K562 (cell line): ENCODE measurements around the gene NOLC1. TPM values are rescaled to one million over a fixed set of nuclear protein-coding genes. Genes with fewer than 3 reads are reported as not detected.

Experiments
- ATAC-seq: fragments of 200-7000 bp; cut with Tn5 transposase; 3 replicates; pipeline ENCODE4 v1.9.1; 2020; ENCODE audit warnings: moderate library complexity
- BruUV-seq: library from RNA; stranded (reverse); fragments of 400-500 nt; replicated peaks from 2 replicates; lab custom pipeline; 2021; lab: Mats Ljungman, UMichigan
- CTCF ChIA-PET: fragments of 300-600 bp; formaldehyde crosslinking; extraction: SDS; loops from one replicate; lab custom pipeline; 2021; ENCODE audit warnings: low intra/inter-chr PET ratio; lab: Yijun Ruan, JAX
- POLR2A ChIA-PET: fragments of 300-600, 350-650 bp; sonication (Branson Sonifier 250); formaldehyde crosslinking; extraction: SDS; loops from one replicate; lab custom pipeline; 2021; ENCODE audit warnings: antibody characterized with exemption, inconsistent platforms; lab: Yijun Ruan, JAX
- DNase-seq, 4 experiments: peaks; one replicate each; pipeline versions ENCODE4 v3.0.0 to v3.0.0-alpha.2; 2011 to 2018; ENCODE audit warnings: low spot score in 3 of 4, mixed read lengths in 3 of 4; ENCODE audit errors: extremely low read depth in 1 of 4
- FAIRE-seq: peaks from 2 replicates; lab custom pipeline; 2011; peaks lifted over from hg19 to GRCh38; lab: Jason Lieb, UNC
- H2AFZ ChIP-seq: 2 replicates; pipeline ENCODE4 v1.6.0; 2011; ENCODE audit warnings: low read depth, low read length, control low read depth, inconsistent platforms
- H3K27ac ChIP-seq: fragments of 200-600 bp; 3 replicates; pipeline ENCODE4 v1.8.0; 2011; ENCODE audit warnings: low read depth, mild to moderate bottlenecking, control low read depth, inconsistent platforms, low read length, moderate library complexity, mixed read lengths; ENCODE audit errors: extremely low read depth
- H3K27me3 ChIP-seq, 2 experiments: fragments of 300-600 bp in 1 of 2; 2 replicates in 1 of 2; 3 replicates in 1 of 2; pipeline versions ENCODE4 v1.6.0 to v1.8.0; 2011; ENCODE audit warnings: inconsistent platforms in 2 of 2, low read length in 2 of 2, mild to moderate bottlenecking in 1 of 2, mixed read lengths in 1 of 2, moderate library complexity in 1 of 2; ENCODE audit not compliant: control insufficient read depth in 2 of 2, insufficient read depth in 2 of 2
- H3K36me3 ChIP-seq: fragments of 300-600 bp; 3 replicates; pipeline ENCODE4 v1.8.0; 2011; ENCODE audit warnings: mild to moderate bottlenecking, low read length, inconsistent platforms; ENCODE audit not compliant: control insufficient read depth, insufficient read depth
- H3K4me1 ChIP-seq, 2 experiments: fragments of 200-600 bp in 1 of 2; replicated peaks in 1 of 2; 2 replicates in 1 of 2; 3 replicates in 1 of 2; pipeline versions ENCODE4 v1.5.1 to v1.8.0; 2011; ENCODE audit warnings: inconsistent platforms in 2 of 2, low read length in 2 of 2, mild to moderate bottlenecking in 1 of 2, mixed read lengths in 1 of 2, moderate library complexity in 1 of 2; ENCODE audit not compliant: control insufficient read depth in 2 of 2, insufficient read depth in 2 of 2
- H3K4me2 ChIP-seq: 2 replicates; pipeline ENCODE4 v1.6.1; 2011; ENCODE audit warnings: low read length, control low read depth, inconsistent platforms, mixed read lengths; ENCODE audit not compliant: insufficient read depth
- H3K4me3 ChIP-seq: fragments of 200-600 bp; sonication (generic), shearing (Covaris generic); 2 replicates; pipeline ENCODE4 v1.5.1; 2016; ENCODE audit warnings: control low read depth, inconsistent platforms
- H3K79me2 ChIP-seq: fragments of 200-600 bp; 3 replicates; pipeline ENCODE4 v1.8.0; 2011; ENCODE audit warnings: low read length, inconsistent platforms; ENCODE audit not compliant: control insufficient read depth, insufficient read depth
- H3K9ac ChIP-seq, 2 experiments: 2 replicates each; pipeline versions ENCODE4 v1.6.0 to v1.6.1; 2011; ENCODE audit warnings: low read depth in 2 of 2, low read length in 2 of 2, control low read depth in 1 of 2, inconsistent platforms in 1 of 2, mild to moderate bottlenecking in 1 of 2, mixed read lengths in 1 of 2; ENCODE audit not compliant: insufficient read depth in 1 of 2
- H3K9me1 ChIP-seq: one replicate; pipeline ENCODE4 v1.6.0; 2011; ENCODE audit warnings: inconsistent platforms, mild to moderate bottlenecking, low read length, moderate library complexity; ENCODE audit not compliant: control insufficient read depth, insufficient read depth
- H3K9me3 ChIP-seq: replicated peaks from 2 replicates; pipeline ENCODE4 v1.5.1; 2011; ENCODE audit warnings: low read depth, low read length, inconsistent platforms; ENCODE audit not compliant: control insufficient read depth, insufficient read depth
- H4K20me1 ChIP-seq: replicated peaks from 2 replicates; pipeline ENCODE4 v1.6.1; 2011; ENCODE audit warnings: low read length, inconsistent platforms, mixed read lengths; ENCODE audit not compliant: control insufficient read depth, insufficient read depth
- CBX3 ChIP-seq, 2 experiments: IDR thresholded peaks; 1 replicate in 1 of 2; 2 replicates in 1 of 2; pipeline ENCODE4 v1.6.1; 2012; ENCODE audit warnings: inconsistent platforms in 2 of 2, low read length in 2 of 2, borderline replicate concordance in 1 of 2, control low read depth in 1 of 2
- CBX5 ChIP-seq: IDR thresholded peaks from 2 replicates; pipeline ENCODE4 v1.6.1; 2014; ENCODE audit warnings: low read depth, borderline replicate concordance
- TRIM24 ChIP-seq, 2 experiments: fragments of 450-650 bp; IDR thresholded peaks; 2 replicates each; pipeline ENCODE4 v1.6.1; 2016
- TRIM28 ChIP-seq: fragments of 450-650 bp; IDR thresholded peaks from 2 replicates; pipeline ENCODE4 v1.6.1; 2017
- ZNF124 ChIP-seq: sonication (generic); formaldehyde crosslinking; IDR thresholded peaks from 2 replicates; pipeline ENCODE4 v1.8.1; 2022; ENCODE audit warnings: missing genetic modification reagents
- ZNF24 ChIP-seq: fragments of 450-650 bp; IDR thresholded peaks from 2 replicates; pipeline ENCODE4 v1.6.1; 2016
- ZNF57 ChIP-seq: fragments of 450-650 bp; formaldehyde crosslinking; IDR thresholded peaks from 2 replicates; pipeline ENCODE4 v1.4.0; 2020; ENCODE audit warnings: mild to moderate bottlenecking, moderate library complexity
- WGBS: fragments of 100-300 bp; shearing (Covaris generic); methylation state at CpG from one replicate; pipeline ENCODE4 v1.1.6; 2016; ENCODE audit warnings: low coverage, mixed read lengths; ENCODE audit not compliant: insufficient coverage; ENCODE audit errors: missing lambda C conversion rate; 5-methylcytosine and 5-hydroxymethylcytosine counted together
- in situ Hi-C: fragments of 300-500 bp; cut with MboI; formaldehyde crosslinking; loops from 4 replicates; pipeline ENCODE4 v1.15.0; 2018; ENCODE audit warnings: inconsistent platforms, mixed read lengths
- intact Hi-C: fragments of 100-400 bp; cut with micrococcal nuclease; formaldehyde crosslinking; loops from 2 replicates; pipeline ENCODE4 v1.14.2; 2022
- polyA plus RNA-seq, 8 experiments: library from polyadenylated mRNA; depleted of rRNA in 4 of 8; stranded (reverse) in 5 of 8; unstranded in 3 of 8; fragments of >200 nt; fragmentation: Nextera tagmentation in 2 of 8; fragmentation: Illumina TruSeq in 1 of 8; extraction: Ambion mirVana in 2 of 8; extraction: Trizol in 1 of 8; gene quantifications; 2 replicates each; pipeline versions ENCODE4 v1.2.1 to v1.2.3, GENCODE V29; 2011 to 2014; ENCODE audit warnings: inconsistent platforms in 1 of 8, missing spikeins in 1 of 8
- total RNA-seq, 7 experiments: library from RNA; depleted of rRNA in 6 of 7; stranded (reverse); fragments of >200 nt in 6 of 7; fragmentation: Illumina TruSeq in 2 of 7; extraction: Trizol in 2 of 7; gene quantifications; 2 replicates each; pipeline versions ENCODE4 v1.2.1 to v1.2.3, GENCODE V29; 2011 to 2021; ENCODE audit warnings: low replicate concordance in 1 of 7
- TF ChIP-seq, protein P1 (sequence below): fragments of 250-450 bp; sonication (Bioruptor Pico); IDR thresholded peaks from 2 replicates; pipeline ENCODE4 v1.9.0; 2021; ENCODE audit warnings: mild to moderate bottlenecking, inconsistent platforms

Gene NOLC1
- total and polyA plus RNA-seq, 9 of the 15 experiments (the other 6 are each of a cell fraction or from before 2014, with no cell fraction given): 102 to 310 (median 165) TPM

DNA sequence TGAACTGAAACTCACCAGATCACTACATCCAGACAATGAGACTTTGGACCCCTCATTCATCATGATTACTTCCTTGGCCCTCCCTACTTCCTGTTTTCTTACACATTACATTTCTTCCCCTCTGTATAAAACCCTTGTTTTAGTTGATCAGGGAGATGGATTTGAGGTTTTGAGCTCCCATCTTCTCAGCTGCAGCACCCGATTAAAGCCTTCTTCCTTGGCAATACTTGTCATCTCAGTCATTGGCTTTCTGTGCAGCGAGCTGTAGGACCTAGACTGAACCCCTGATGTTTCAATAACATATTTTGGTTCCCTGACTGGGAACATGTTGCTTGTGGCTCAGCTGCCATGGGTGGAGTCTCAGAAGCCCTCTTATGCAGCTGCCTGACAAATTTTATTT lies 33.1 kb downstream of the NOLC1 start:
- DNase-seq: no peak
- no peak for ATAC-seq
- no peak for FAIRE-seq
- Histone ChIP-seq H3K36me3 (no peaks in the 10 kb centered on the region), H3K4me2 (no peak overlapping the region), H4K20me1 (no peaks in the 10 kb centered on the region), H3K79me2 (no peaks in the 10 kb centered on the region), H3K9me1 (no peaks in the 10 kb centered on the region), H3K27ac (no peak overlapping the region), H3K4me1 (no peaks in the 10 kb centered on the region), H3K4me3 (no peak overlapping the region), H2AFZ (no peak overlapping the region), H3K9ac (no peak overlapping the region), H3K9me3 (no peaks in the 10 kb centered on the region; the same call in 1 of the 2 replicates), H3K27me3 (no peaks in the 10 kb centered on the region)
- BruUV-seq: no TSS peak
- in situ Hi-C loops: no loop called here
- ChIA-PET CTCF (no interaction called here), POLR2A (interaction anchor here (0.6 to 0.7 kb wide), 2 partner anchors 210 to 1119 kb away, joined by 3 read pairs; partner anchors contain the start of gene NFKB2)
- intact Hi-C loops: no loop called here
- WGBS: 0% methylated on average over 2 of the region's 2 CpGs
- TF ChIP-seq ZNF24 (no peak), CBX5 (peak; percentile 88), ZNF124 (peak; percentile 97), CBX3 (IDR thresholded peaks at IDR 0.05; ENCODE audit: borderline replicate concordance in 1 of 2, low read length in 2 of 2) (0 out of 3 replicates have a peak, but pooled peaks of 1 of the 2 experiments have one; percentile 57), TRIM28 (peak; percentile 81), ZNF57 (no peak), TRIM24 (IDR thresholded peaks at IDR 0.05) (peak in 1 of 2 experiments; percentile 51; a peak in 1 of 4 replicates)
- TF ChIP-seq, protein P1, sequence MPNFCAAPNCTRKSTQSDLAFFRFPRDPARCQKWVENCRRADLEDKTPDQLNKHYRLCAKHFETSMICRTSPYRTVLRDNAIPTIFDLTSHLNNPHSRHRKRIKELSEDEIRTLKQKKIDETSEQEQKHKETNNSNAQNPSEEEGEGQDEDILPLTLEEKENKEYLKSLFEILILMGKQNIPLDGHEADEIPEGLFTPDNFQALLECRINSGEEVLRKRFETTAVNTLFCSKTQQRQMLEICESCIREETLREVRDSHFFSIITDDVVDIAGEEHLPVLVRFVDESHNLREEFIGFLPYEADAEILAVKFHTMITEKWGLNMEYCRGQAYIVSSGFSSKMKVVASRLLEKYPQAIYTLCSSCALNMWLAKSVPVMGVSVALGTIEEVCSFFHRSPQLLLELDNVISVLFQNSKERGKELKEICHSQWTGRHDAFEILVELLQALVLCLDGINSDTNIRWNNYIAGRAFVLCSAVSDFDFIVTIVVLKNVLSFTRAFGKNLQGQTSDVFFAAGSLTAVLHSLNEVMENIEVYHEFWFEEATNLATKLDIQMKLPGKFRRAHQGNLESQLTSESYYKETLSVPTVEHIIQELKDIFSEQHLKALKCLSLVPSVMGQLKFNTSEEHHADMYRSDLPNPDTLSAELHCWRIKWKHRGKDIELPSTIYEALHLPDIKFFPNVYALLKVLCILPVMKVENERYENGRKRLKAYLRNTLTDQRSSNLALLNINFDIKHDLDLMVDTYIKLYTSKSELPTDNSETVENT (CRISPR knock-in tag): no peak
